ENCODE measurements around the gene TMEM179.

GRCh38 chr14:104555430-104556255 is 48.9 kb downstream of the TMEM179 start:
- TF ChIP-seq CTCF (IDR thresholded peaks at IDR 0.05) (no peak), POLR2A (IDR thresholded peaks at IDR 0.05) (no peak), POLR2AphosphoS5 (IDR thresholded peaks at IDR 0.05) (no peak), EP300 (IDR thresholded peaks at IDR 0.05) (no peak)
